GM23338 (cell line): ENCODE data around the gene PGAP3. TPM values are rescaled to one million over a fixed set of nuclear protein-coding genes. Genes with fewer than 3 reads are reported as not detected.

Source experiments
- ATAC-seq: fragments of 200-7000 bp; cut with Tn5 transposase; 3 replicates; pipeline ENCODE4 v1.9.1; 2020
- DNase-seq: peaks from one replicate; pipeline ENCODE4 v3.0.0-alpha.2; 2015; ENCODE audit warnings: low spot score
- H2AFZ ChIP-seq: fragments of 200-600 bp; sonication (generic); 2 replicates; pipeline ENCODE4 v1.8.0; 2016; ENCODE audit warnings: antibody characterized with exemption, mild to moderate bottlenecking, moderate library complexity
- H3F3A ChIP-seq: fragments of 200-600 bp; sonication (generic); replicated peaks from 2 replicates; pipeline ENCODE4 v1.8.0; 2017; ENCODE audit warnings: antibody characterized with exemption, mixed run types, low read depth
- H3K27ac ChIP-seq: fragments of 200-600 bp; sonication (generic); 2 replicates; pipeline ENCODE4 v1.6.1; 2016; ENCODE audit warnings: low read depth
- H3K27me3 ChIP-seq: fragments of 200-600 bp; sonication (generic); 2 replicates; pipeline ENCODE4 v1.8.0; 2016; ENCODE audit warnings: mild to moderate bottlenecking, mixed run types, moderate library complexity; ENCODE audit not compliant: insufficient read depth
- H3K36me3 ChIP-seq: fragments of 200-600 bp; sonication (generic); 2 replicates; pipeline ENCODE4 v1.8.0; 2016; ENCODE audit warnings: mild to moderate bottlenecking; ENCODE audit not compliant: insufficient read depth
- H3K4me1 ChIP-seq: fragments of 200-600 bp; sonication (generic); 2 replicates; pipeline ENCODE4 v1.8.0; 2016; ENCODE audit warnings: mild to moderate bottlenecking, moderate library complexity; ENCODE audit not compliant: insufficient read depth
- H3K4me2 ChIP-seq: fragments of 200-600 bp; sonication (generic); 2 replicates; pipeline ENCODE4 v1.7.1; 2017; ENCODE audit warnings: mixed run types
- H3K4me3 ChIP-seq: fragments of 200-600 bp; sonication (generic); 2 replicates; pipeline ENCODE4 v1.6.1; 2016; ENCODE audit warnings: mixed run types
- H3K79me2 ChIP-seq: fragments of 200-600 bp; sonication (generic); replicated peaks from 2 replicates; pipeline ENCODE4 v1.8.0; 2017; ENCODE audit warnings: mild to moderate bottlenecking; ENCODE audit not compliant: insufficient read depth
- H3K9me2 ChIP-seq: fragments of 200-600 bp; sonication (generic); 2 replicates; pipeline ENCODE4 v1.8.0; 2017; ENCODE audit not compliant: insufficient read depth
- H4K20me1 ChIP-seq: fragments of 200-600 bp; sonication (generic); replicated peaks from 2 replicates; pipeline ENCODE4 v1.8.0; 2017; ENCODE audit warnings: mild to moderate bottlenecking; ENCODE audit not compliant: insufficient read depth
- H3K27ac Mint-ChIP-seq: 2 replicates; pipeline ENCODE4 v1.8.0; 2020; ENCODE audit warnings: inconsistent platforms, mild to moderate bottlenecking, moderate library complexity, mixed read lengths
- H3K27me3 Mint-ChIP-seq: 3 replicates; pipeline ENCODE4 v1.8.0; 2022; ENCODE audit warnings: low read depth, mild to moderate bottlenecking, moderate library complexity, mixed read lengths, inconsistent platforms; ENCODE audit not compliant: insufficient read depth, poor library complexity
- H3K36me3 Mint-ChIP-seq: 3 replicates; pipeline ENCODE4 v1.8.0; 2021; ENCODE audit warnings: low read depth, mild to moderate bottlenecking, inconsistent platforms, moderate library complexity, mixed read lengths
- H3K4me1 Mint-ChIP-seq: 3 replicates; pipeline ENCODE4 v1.8.0; 2020; ENCODE audit warnings: mild to moderate bottlenecking, inconsistent platforms, mixed read lengths
- H3K4me3 Mint-ChIP-seq: 3 replicates; pipeline ENCODE4 v1.8.0; 2021; ENCODE audit warnings: moderate library complexity, mild to moderate bottlenecking, inconsistent platforms, mixed read lengths
- H3K9me3 Mint-ChIP-seq: 3 replicates; pipeline ENCODE4 v1.8.0; 2020; ENCODE audit warnings: moderate library complexity, mild to moderate bottlenecking, inconsistent platforms, mixed read lengths
- EZH2 ChIP-seq: fragments of 200-600 bp; sonication (generic); IDR thresholded peaks from one replicate; pipeline ENCODE4 v1.8.0; 2017; ENCODE audit warnings: antibody characterized with exemption, mild to moderate bottlenecking, low read depth; ENCODE audit not compliant: unreplicated experiment
- EZH2phosphoT487 ChIP-seq: fragments of 200-600 bp; sonication (generic); IDR thresholded peaks from one replicate; pipeline ENCODE4 v1.8.1; 2018; ENCODE audit warnings: antibody characterized with exemption; ENCODE audit not compliant: unreplicated experiment
- POLR2AphosphoS5 ChIP-seq: IDR thresholded peaks from 2 replicates; pipeline ENCODE4 v1.6.1; 2016; ENCODE audit warnings: antibody characterized with exemption, low read depth
- ZNF114 ChIP-seq: fragments of 250-450 bp; sonication (Bioruptor Pico); IDR thresholded peaks from 2 replicates; pipeline ENCODE4 v1.5.0; 2020; ENCODE audit warnings: mild to moderate bottlenecking, moderate library complexity
- ZNF331 ChIP-seq: fragments of 250-450 bp; sonication (Bioruptor Pico); IDR thresholded peaks from 2 replicates; pipeline ENCODE4 v1.5.0; 2020; ENCODE audit warnings: low read depth, mild to moderate bottlenecking, moderate library complexity
- ZNF462 ChIP-seq: fragments of 250-450 bp; sonication (Bioruptor Pico); IDR thresholded peaks from 2 replicates; pipeline ENCODE4 v1.5.0; 2020; ENCODE audit warnings: mild to moderate bottlenecking, moderate library complexity
- polyA plus RNA-seq: library from polyadenylated mRNA; unstranded; fragments of >200 nt; fragmentation: Nextera tagmentation; extraction: Ambion mirVana; gene quantifications from 2 replicates; pipeline ENCODE4 v1.2.1, GENCODE V29; 2016
- total RNA-seq: library from RNA; depleted of rRNA; stranded (reverse); fragments of >200 nt; shearing (Covaris generic); gene quantifications from 2 replicates; pipeline ENCODE4 v1.2.3, GENCODE V29; 2014

PGAP3 gene
- total and polyA plus RNA-seq, 2 experiments from 2014 or later: 7.0 to 10.7 TPM

DNA sequence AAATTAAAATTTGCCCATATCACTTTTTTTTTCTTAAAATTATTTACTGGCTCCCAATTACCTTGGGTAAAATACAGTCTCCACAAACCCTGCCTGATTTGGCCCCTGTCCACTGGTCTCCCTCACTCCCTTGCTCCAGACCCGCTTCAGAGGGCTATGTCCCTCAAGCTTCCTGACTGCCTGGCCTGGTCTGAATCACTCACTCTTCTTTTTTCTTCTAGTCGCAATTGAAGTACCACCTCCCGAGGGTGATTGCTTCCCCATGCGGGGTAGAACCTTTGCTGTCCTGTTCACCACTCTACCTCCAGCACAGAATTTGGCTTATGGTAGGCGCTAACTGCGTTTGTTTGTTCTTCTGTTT, 598 bp upstream of the PGAP3 start:
- H3K27me3 Mint-ChIP-seq: peaks cover 15% of the 10 kb centered on the region
- peak overlapping the region; percentile 95 for H3K27ac Mint-ChIP-seq
- no peak for DNase-seq
- peak; percentile 9 for ATAC-seq
- peak overlapping the region; percentile 87 for H3K4me3 Mint-ChIP-seq
- peaks cover 23% of the 10 kb centered on the region for H3K4me1 ChIP-seq
- H4K20me1 ChIP-seq: no peaks in the 10 kb centered on the region
- H3K27ac ChIP-seq: peak overlapping the region; percentile 99
- peaks cover 30% of the 10 kb centered on the region for H3F3A ChIP-seq
- H3K9me3 Mint-ChIP-seq: no peaks in the 10 kb centered on the region; the same call in 2 of the 3 replicates
- no peaks in the 10 kb centered on the region for H3K79me2 ChIP-seq
- TF ChIP-seq POLR2AphosphoS5 (no peak), EZH2 (no peak), EZH2phosphoT487 (no peak), ZNF114 (CRISPR knock-in tag) (no peak), ZNF462 (no peak)
- H2AFZ ChIP-seq: no peak overlapping the region
- H3K9me2 ChIP-seq: no peaks in the 10 kb centered on the region; the same call in 1 of the 2 replicates
- peak overlapping the region; percentile 74 for H3K4me3 ChIP-seq
- H3K4me2 ChIP-seq: peak overlapping the region; percentile 87
- peaks cover 36% of the 10 kb centered on the region for H3K4me1 Mint-ChIP-seq
- H3K36me3 ChIP-seq: no peaks in the 10 kb centered on the region
- H3K36me3 Mint-ChIP-seq: peaks cover 18% of the 10 kb centered on the region
- no peaks in the 10 kb centered on the region for H3K27me3 ChIP-seq

- Mint-ChIP-seq H3K27me3 (peaks cover 14% of the 10 kb centered on the region), H3K9me3 (no peaks in the 10 kb centered on the region; the same call in 2 of the 3 replicates), H3K4me3 (peak overlapping the region; percentile 87), H3K4me1 (peaks cover 37% of the 10 kb centered on the region), H3K36me3 (peaks cover 29% of the 10 kb centered on the region), H3K27ac (peak overlapping the region; percentile 95; the same call in 1 of the 2 replicates)
- Histone ChIP-seq H3K27me3 (no peaks in the 10 kb centered on the region), H3K27ac (peak overlapping the region; percentile 99), H3K4me1 (peaks cover 23% of the 10 kb centered on the region), H3K36me3 (no peaks in the 10 kb centered on the region), H3K79me2 (no peaks in the 10 kb centered on the region), H3K9me2 (no peaks in the 10 kb centered on the region; the same call in 1 of the 2 replicates), H3F3A (peaks cover 30% of the 10 kb centered on the region), H3K4me2 (peak overlapping the region; percentile 87), H3K4me3 (peak overlapping the region; percentile 74), H4K20me1 (no peaks in the 10 kb centered on the region), H2AFZ (peak overlapping the region; percentile 93)
- DNase-seq: no peak
- no peak for ATAC-seq
- TF ChIP-seq POLR2AphosphoS5 (no peak), ZNF462 (no peak), ZNF331 (CRISPR knock-in tag) (no peak), EZH2 (no peak)
These were observed 734 bp downstream of the PGAP3 start for GRCh38 chr17:39687101-39687545.
